ENCODE measurements around the gene QPCT. TPM values are rescaled to one million over a fixed set of nuclear protein-coding genes. Genes with fewer than 3 reads are reported as not detected.

Gene QPCT
- total RNA-seq, 4 donors from 2014 or later, result 2.1 to 13.7 (median 7.2) TPM

DNA sequence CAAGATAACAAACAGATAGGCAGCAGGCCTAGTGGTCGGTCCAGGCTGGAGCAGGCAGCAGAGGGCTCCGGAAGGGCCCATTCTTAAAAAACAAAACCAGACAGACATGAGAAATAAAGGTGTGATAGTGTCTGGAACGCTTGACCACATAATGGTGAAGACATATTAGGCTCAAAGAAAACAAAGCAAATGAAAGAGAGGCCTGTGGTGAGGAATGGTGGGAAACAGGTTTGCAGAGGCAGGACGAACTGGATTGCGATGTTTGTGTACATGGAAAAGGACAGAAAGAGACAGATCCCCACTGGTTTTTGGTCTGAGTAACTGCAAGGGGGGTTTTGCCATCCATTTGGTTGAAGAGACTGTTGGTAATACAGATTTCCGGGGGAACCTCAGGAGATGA, 19.9 kb downstream of the QPCT start:
- no peak for DNase-seq
- peaks cover 0 to 24% (median 4%) of the 10 kb centered on the region in 3 donors for H3K4me1 ChIP-seq
- H3K36me3 ChIP-seq, result no peaks in the 10 kb centered on the region
- no peak overlapping the region for H3K4me3 ChIP-seq
- no peaks in the 10 kb centered on the region for H3K27me3 ChIP-seq
- H3K27ac ChIP-seq, result no peak overlapping the region
- TF ChIP-seq, protein P1, sequence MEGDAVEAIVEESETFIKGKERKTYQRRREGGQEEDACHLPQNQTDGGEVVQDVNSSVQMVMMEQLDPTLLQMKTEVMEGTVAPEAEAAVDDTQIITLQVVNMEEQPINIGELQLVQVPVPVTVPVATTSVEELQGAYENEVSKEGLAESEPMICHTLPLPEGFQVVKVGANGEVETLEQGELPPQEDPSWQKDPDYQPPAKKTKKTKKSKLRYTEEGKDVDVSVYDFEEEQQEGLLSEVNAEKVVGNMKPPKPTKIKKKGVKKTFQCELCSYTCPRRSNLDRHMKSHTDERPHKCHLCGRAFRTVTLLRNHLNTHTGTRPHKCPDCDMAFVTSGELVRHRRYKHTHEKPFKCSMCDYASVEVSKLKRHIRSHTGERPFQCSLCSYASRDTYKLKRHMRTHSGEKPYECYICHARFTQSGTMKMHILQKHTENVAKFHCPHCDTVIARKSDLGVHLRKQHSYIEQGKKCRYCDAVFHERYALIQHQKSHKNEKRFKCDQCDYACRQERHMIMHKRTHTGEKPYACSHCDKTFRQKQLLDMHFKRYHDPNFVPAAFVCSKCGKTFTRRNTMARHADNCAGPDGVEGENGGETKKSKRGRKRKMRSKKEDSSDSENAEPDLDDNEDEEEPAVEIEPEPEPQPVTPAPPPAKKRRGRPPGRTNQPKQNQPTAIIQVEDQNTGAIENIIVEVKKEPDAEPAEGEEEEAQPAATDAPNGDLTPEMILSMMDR (IDR thresholded peaks at IDR 0.05), result no peak
- no peak for TF ChIP-seq POLR2A (IDR thresholded peaks at IDR 0.05)
- 87 to 96% methylated on average over 6 of the region's 6 CpGs for WGBS, 2 donors
- no peaks in the 10 kb centered on the region for H3K9me3 ChIP-seq
- intact Hi-C loops (cut with DNase I), result no loop called here

GRCh38 chr2:37365669-37366068, 21.2 kb downstream of the QPCT start:
- H3K9me3 ChIP-seq, result no peaks in the 10 kb centered on the region
- 72 to 83% methylated on average over 2 of the region's 2 CpGs for WGBS, 2 donors
- H3K4me3 ChIP-seq, result no peak overlapping the region
- H3K36me3 ChIP-seq, result no peaks in the 10 kb centered on the region
- H3K4me1 ChIP-seq, result peaks cover 0 to 24% (median 4%) of the 10 kb centered on the region in 3 donors
- no peaks in the 10 kb centered on the region for H3K27me3 ChIP-seq
- no peak for TF ChIP-seq POLR2A (IDR thresholded peaks at IDR 0.05)
- TF ChIP-seq, protein P1 (IDR thresholded peaks at IDR 0.05), result no peak
- intact Hi-C loops (cut with DNase I), result no loop called here
- DNase-seq, result no peak
- no peak overlapping the region for H3K27ac ChIP-seq

GRCh38 chr2:37366773-37367172, 22.3 kb downstream of the QPCT start:
- Histone ChIP-seq H3K4me3 (no peak overlapping the region), H3K27ac (no peak overlapping the region), H3K27me3 (no peaks in the 10 kb centered on the region), H3K9me3 (no peaks in the 10 kb centered on the region), H3K36me3 (no peaks in the 10 kb centered on the region), H3K4me1 (peaks cover 0 to 13% (median 1%) of the 10 kb centered on the region in 3 donors)
- TF ChIP-seq POLR2A (IDR thresholded peaks at IDR 0.05), result no peak
- TF ChIP-seq, protein P1 (IDR thresholded peaks at IDR 0.05), result no peak
- no peak for DNase-seq
- intact Hi-C loops (cut with DNase I), result no loop called here
- 32 to 55% methylated on average over 4 of the region's 4 CpGs for WGBS, 2 donors

DNA sequence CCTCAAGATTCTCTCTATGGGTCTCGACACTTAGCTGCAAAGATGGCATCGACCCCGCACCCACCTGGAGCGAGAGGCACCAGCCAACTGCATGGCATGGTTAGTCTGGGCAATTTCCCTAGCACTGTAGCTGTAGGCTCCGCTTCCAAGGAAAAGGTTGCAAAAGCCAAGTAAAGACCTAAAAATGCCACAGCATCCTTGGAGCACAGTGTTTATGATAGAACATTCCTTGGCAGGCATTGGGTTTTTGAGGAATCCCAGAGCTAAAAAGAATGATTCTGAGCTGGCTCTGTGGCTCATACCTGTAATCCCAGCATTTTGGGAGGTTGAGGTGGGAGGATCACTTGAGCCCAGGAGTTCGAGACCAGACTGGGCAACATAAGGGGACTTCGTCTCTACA, 22.9 kb downstream of the QPCT start:
- no peaks in the 10 kb centered on the region for H3K9me3 ChIP-seq
- no peak for DNase-seq
- WGBS, 2 donors, result 85 to 90% methylated on average over 7 of the region's 7 CpGs
- peaks cover 0 to 8% (median 0%) of the 10 kb centered on the region in 3 donors for H3K4me1 ChIP-seq
- no peak overlapping the region for H3K27ac ChIP-seq
- intact Hi-C loops (cut with DNase I), result no loop called here
- no peaks in the 10 kb centered on the region for H3K27me3 ChIP-seq
- H3K4me3 ChIP-seq, result no peak overlapping the region
- H3K36me3 ChIP-seq, result no peaks in the 10 kb centered on the region
- TF ChIP-seq POLR2A (IDR thresholded peaks at IDR 0.05), result no peak
- TF ChIP-seq, protein P1 (IDR thresholded peaks at IDR 0.05), result no peak

- H3K36me3 ChIP-seq, result no peaks in the 10 kb centered on the region
- H3K4me3 ChIP-seq, result no peak overlapping the region
- peaks cover 0 to 1% (median 0%) of the 10 kb centered on the region in 3 donors for H3K4me1 ChIP-seq
- no peak for TF ChIP-seq POLR2A (IDR thresholded peaks at IDR 0.05)
- TF ChIP-seq, protein P1 (IDR thresholded peaks at IDR 0.05), result no peak
- DNase-seq, result no peak
- no peaks in the 10 kb centered on the region for H3K9me3 ChIP-seq
- H3K27me3 ChIP-seq, result no peaks in the 10 kb centered on the region
- no peak overlapping the region for H3K27ac ChIP-seq
- WGBS, 2 donors, result 82 to 87% methylated on average over 2 of the region's 2 CpGs
- intact Hi-C loops (cut with DNase I), result no loop called here
Measured at GRCh38 chr2:37367984-37368383, 23.6 kb downstream of the QPCT start.

All from esophagus squamous epithelium (tissue), 5 donors.